ENCODE results near the gene HIGD1A. TPM values are rescaled to one million over a fixed set of nuclear protein-coding genes. Genes with fewer than 3 reads are reported as not detected.

HIGD1A gene
- total RNA-seq, 1 donor from 2014 or later, result 91.6 TPM

DNA sequence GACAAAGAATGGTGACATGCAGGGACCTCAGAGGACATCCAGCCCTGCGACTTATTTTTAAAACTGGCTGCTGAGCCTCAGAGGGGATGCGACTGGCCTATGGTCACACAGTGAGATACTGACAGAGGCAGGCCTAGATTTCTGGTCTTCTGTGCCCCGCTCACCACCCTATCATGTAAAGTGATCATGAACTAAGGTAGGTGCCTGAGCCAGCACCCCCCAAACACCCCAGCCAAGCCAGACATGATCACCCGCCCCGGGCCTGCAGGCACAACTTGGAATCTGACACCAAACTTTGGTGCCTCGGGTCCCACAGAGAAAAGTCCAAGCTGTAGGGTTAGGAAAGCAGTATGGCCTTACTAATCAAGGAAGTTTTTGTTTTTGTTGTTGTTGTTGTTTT, 67.8 kb downstream of the HIGD1A start:
- no peaks in the 10 kb centered on the region for H3K4me1 Mint-ChIP-seq
- no peaks in the 10 kb centered on the region for H3K9me3 Mint-ChIP-seq
- H3K27ac Mint-ChIP-seq, result no peak overlapping the region
- no peaks in the 10 kb centered on the region for H3K27me3 Mint-ChIP-seq
- DNase-seq, result no peak
- H3K4me3 Mint-ChIP-seq, result no peak overlapping the region
- no peaks in the 10 kb centered on the region for H3K36me3 Mint-ChIP-seq (ENCODE audit: low read depth)
- intact Hi-C loops (cut with micrococcal nuclease), result no loop called here

DNA sequence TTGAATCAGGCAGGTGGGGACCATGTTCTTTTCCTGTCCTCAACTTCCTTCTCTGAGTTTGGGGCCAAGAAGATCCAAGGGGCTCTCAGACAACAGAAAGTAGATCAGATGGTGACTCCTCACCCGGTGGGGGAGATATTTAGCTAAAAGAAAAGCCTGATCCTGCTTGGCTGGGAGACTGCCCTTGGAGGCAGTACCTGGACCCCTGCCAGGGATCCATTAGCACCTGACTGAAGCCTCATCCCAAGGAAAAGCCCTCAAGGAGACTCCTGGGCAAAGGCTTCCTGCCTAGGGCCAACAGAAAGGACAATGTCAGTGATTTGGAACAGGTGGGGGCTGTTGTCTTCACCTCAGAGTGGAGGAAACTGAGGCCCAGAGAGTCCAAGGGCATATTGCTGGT, 68.2 kb downstream of the HIGD1A start:
- Mint-ChIP-seq H3K27me3 (no peaks in the 10 kb centered on the region), H3K9me3 (no peaks in the 10 kb centered on the region), H3K36me3 (ENCODE audit: low read depth) (no peaks in the 10 kb centered on the region), H3K4me3 (no peak overlapping the region), H3K27ac (no peak overlapping the region), H3K4me1 (no peaks in the 10 kb centered on the region)
- DNase-seq, result no peak
- intact Hi-C loops (cut with micrococcal nuclease), result no loop called here

DNA sequence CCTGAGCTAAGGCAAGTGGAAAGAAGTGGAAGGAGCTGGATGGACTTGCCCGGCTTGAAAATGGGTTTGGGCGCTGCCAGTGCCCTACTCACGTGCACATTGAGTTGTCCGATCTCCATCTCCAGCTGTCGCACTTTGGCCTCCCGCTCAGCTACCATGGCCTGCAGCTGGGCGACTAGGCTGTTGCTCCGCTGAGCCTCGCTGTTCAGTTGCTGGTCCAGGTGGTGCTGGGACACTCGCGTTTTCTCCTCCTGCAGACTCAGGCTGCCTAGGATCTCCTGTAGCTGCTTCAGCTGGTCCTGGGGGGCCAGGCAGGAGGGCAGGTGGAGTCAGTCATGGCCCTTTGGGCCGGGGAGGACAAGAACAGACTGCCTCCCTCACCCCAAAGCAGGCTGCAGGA, 68.7 kb downstream of the HIGD1A start:
- H3K4me1 Mint-ChIP-seq, result no peaks in the 10 kb centered on the region
- H3K9me3 Mint-ChIP-seq, result no peaks in the 10 kb centered on the region
- no peak overlapping the region for H3K27ac Mint-ChIP-seq
- intact Hi-C loops (cut with micrococcal nuclease), result no loop called here
- no peaks in the 10 kb centered on the region for H3K27me3 Mint-ChIP-seq
- H3K4me3 Mint-ChIP-seq, result no peak overlapping the region
- H3K36me3 Mint-ChIP-seq (ENCODE audit: low read depth), result no peaks in the 10 kb centered on the region
- DNase-seq, result no peak

DNA sequence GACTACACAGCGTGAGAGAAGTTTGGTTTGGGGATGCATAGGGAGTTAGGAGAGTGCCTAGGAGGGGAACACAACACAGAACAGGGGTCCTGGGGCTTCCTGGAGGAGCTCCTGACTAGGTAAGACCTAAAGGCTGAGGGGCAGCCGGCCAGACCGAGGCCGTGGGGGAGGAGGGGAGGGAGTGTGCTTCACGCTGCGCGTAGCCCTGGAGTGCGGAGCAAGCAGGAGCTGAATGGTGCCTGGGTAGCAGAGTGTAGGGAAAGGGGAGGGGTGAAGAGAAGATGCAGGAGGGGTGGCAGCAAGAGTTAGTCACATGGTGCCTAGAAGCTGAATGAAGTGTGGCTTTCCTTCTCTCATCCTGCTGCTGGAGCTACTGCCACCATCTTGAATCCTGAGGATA, 69.3 kb downstream of the HIGD1A start:
- Mint-ChIP-seq H3K27me3 (no peaks in the 10 kb centered on the region), H3K27ac (no peak overlapping the region), H3K4me3 (no peak overlapping the region), H3K4me1 (no peaks in the 10 kb centered on the region), H3K36me3 (ENCODE audit: low read depth) (no peaks in the 10 kb centered on the region), H3K9me3 (no peaks in the 10 kb centered on the region)
- no peak for DNase-seq
- intact Hi-C loops (cut with micrococcal nuclease), result no loop called here

DNA sequence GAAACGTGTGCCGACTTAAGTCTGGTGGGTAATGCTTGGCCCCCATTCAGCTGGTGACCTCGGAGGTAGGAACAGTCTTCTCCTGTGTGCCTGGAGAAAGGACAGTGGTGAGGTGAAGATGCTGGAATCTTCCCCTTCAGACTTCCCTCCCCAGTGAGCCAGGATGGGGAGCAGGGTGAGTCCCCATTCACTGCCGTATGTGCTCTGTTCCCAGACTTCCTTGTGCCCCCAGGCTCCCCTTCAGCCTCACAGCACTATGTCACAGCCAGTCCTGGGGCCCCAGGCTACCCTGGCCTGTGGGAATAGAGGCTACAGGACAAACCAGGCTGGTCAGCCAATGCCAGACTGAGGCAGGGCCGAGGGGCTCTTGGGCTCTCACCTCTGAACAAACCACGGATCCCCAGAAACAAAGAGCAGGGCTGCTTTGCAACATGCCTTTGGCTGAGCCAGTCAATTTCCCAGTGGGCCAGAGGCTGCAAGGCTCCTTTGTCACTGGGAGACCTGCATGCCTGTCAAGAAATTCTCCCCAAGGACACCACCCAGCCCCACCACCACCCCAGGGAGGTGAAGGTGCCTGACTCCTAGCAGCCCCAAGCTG, 69.9 kb downstream of the HIGD1A start:
- no peak overlapping the region for H3K27ac Mint-ChIP-seq
- no peak for DNase-seq
- no peaks in the 10 kb centered on the region for H3K4me1 Mint-ChIP-seq
- no peaks in the 10 kb centered on the region for H3K36me3 Mint-ChIP-seq (ENCODE audit: low read depth)
- intact Hi-C loops (cut with micrococcal nuclease), result no loop called here
- no peak overlapping the region for H3K4me3 Mint-ChIP-seq
- no peaks in the 10 kb centered on the region for H3K27me3 Mint-ChIP-seq
- H3K9me3 Mint-ChIP-seq, result no peaks in the 10 kb centered on the region

DNA sequence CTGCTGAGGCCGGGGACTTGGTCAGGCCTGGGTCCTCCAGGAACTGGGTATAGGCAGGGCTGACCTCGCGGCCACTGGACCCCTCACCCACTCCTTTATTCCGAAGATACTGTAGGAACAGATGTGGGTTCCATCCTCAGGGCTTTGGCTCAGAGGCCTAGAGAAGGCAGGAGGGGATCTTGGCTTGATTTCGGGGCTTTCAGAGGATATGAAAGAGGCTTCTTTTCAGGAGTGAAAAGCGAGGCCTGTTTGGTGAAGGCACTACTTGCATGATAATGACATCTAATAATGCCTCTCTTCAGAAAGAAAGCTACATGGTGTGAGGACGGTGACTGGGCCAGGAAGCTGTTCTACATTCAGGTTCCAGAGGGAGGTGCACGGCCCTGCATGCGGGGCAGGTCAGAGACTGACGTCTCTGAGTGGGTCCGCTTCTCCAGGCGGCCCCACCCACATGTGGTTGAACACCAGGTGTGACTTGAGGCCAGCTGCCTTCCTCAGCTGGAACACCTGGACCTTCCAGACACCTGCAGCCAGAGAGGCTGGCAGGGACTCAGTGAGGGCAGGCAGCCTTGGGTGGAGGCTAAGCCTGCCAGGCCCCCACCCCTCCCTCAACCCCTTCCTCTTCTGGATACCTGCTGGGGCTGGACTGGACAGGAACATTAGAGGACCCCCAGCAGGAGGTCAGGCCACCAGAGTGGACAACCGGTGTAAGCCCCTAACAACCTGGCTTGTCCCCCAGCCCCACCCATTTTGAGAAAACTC, 70.6 kb downstream of the HIGD1A start:
- no peak for DNase-seq
- Mint-ChIP-seq H3K4me3 (no peak overlapping the region), H3K4me1 (no peaks in the 10 kb centered on the region), H3K36me3 (ENCODE audit: low read depth) (no peaks in the 10 kb centered on the region), H3K27me3 (no peaks in the 10 kb centered on the region), H3K27ac (no peak overlapping the region), H3K9me3 (no peaks in the 10 kb centered on the region)
- intact Hi-C loops (cut with micrococcal nuclease), result no loop called here

Other genes starting within 250 kb of the HIGD1A start
- 36.3 and 39.6 TPM in 2 replicates for gene SEC22C, start 222.5 kb downstream of the HIGD1A start, total RNA-seq
- gene SS18L2, start 213.6 kb downstream of the HIGD1A start, total RNA-seq, result 66.6 and 66.8 TPM in 2 replicates
- gene NKTR, start 203.8 kb downstream of the HIGD1A start, total RNA-seq, result 79.5 and 80.9 TPM in 2 replicates
- gene ZBTB47, start 150.8 kb downstream of the HIGD1A start, total RNA-seq, result 1.0 and 1.1 TPM in 2 replicates
- not detected in 2 replicates for gene KLHL40, start 119.0 kb downstream of the HIGD1A start, total RNA-seq
- gene HHATL, start 101.7 kb downstream of the HIGD1A start, total RNA-seq, result not detected in 2 replicates
- gene CCDC13, start 31.2 kb downstream of the HIGD1A start, total RNA-seq, result 0.16 TPM in 1 of 2 replicates, not detected in the other
- gene ACKR2, start 5.0 kb upstream of the HIGD1A start, total RNA-seq, result 0.42 and 0.69 TPM in 2 replicates
- not detected in 2 replicates for gene CYP8B1, start 71.4 kb upstream of the HIGD1A start, total RNA-seq
- gene ZNF662, start 101.7 kb upstream of the HIGD1A start, total RNA-seq, result 0.12 and 0.19 TPM in 2 replicates
- not detected in 2 replicates for gene GASK1A, start 174.8 kb upstream of the HIGD1A start, total RNA-seq